Measurements from ENCODE around the gene MAP3K5.

DNA sequence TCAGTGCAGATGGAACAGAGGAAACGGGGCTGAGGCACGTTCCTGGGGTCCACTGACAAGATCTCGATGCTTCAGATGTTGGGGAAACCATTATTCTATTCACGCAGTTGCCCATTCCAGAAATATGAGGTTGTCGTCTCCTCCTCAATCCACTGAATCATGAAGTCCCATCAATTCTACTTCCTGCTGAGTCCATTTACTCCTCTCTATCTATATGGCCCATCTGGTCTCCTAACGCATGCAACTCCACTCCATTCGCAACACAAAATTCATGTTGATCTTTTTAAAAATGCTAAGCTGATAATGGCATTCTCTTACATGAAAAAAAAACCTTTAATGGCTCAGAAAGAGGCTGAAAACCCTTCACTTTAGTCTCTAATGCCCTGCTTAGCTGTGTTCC, 37.5 kb downstream of the MAP3K5 start:
- TF ChIP-seq, protein P1, sequence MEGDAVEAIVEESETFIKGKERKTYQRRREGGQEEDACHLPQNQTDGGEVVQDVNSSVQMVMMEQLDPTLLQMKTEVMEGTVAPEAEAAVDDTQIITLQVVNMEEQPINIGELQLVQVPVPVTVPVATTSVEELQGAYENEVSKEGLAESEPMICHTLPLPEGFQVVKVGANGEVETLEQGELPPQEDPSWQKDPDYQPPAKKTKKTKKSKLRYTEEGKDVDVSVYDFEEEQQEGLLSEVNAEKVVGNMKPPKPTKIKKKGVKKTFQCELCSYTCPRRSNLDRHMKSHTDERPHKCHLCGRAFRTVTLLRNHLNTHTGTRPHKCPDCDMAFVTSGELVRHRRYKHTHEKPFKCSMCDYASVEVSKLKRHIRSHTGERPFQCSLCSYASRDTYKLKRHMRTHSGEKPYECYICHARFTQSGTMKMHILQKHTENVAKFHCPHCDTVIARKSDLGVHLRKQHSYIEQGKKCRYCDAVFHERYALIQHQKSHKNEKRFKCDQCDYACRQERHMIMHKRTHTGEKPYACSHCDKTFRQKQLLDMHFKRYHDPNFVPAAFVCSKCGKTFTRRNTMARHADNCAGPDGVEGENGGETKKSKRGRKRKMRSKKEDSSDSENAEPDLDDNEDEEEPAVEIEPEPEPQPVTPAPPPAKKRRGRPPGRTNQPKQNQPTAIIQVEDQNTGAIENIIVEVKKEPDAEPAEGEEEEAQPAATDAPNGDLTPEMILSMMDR (IDR thresholded peaks at IDR 0.05) = no peak
- no peak for TF ChIP-seq EZH2 (IDR thresholded peaks at IDR 0.05)
